Ovary (tissue), 3 donors: ENCODE measurements around the gene ROBO2.

ENCODE experiments used
- POLR2A ChIP-seq: fragments of 450-650 bp; IDR thresholded peaks from one replicate; pipeline ENCODE4 v1.6.1; 2017; ENCODE audit warnings: antibody characterized with exemption, mild to moderate bottlenecking, moderate library complexity
- TF ChIP-seq, protein P1 (sequence below), 3 donors: fragments of 450-650 bp in 2 of 3; fragments of 200-600 bp in 1 of 3; IDR thresholded peaks; one replicate each; pipeline versions ENCODE4 v1.5.1 to v1.8.0; 2016 to 2022; ENCODE audit warnings: antibody characterized with exemption in 3 of 3, mild to moderate bottlenecking in 1 of 3
- donor health status: DM: no; HTN: no; CAD: no.

GRCh38 chr3:77500721-77501120 is 460.8 kb downstream of the ROBO2 start:
- TF ChIP-seq, protein P1, sequence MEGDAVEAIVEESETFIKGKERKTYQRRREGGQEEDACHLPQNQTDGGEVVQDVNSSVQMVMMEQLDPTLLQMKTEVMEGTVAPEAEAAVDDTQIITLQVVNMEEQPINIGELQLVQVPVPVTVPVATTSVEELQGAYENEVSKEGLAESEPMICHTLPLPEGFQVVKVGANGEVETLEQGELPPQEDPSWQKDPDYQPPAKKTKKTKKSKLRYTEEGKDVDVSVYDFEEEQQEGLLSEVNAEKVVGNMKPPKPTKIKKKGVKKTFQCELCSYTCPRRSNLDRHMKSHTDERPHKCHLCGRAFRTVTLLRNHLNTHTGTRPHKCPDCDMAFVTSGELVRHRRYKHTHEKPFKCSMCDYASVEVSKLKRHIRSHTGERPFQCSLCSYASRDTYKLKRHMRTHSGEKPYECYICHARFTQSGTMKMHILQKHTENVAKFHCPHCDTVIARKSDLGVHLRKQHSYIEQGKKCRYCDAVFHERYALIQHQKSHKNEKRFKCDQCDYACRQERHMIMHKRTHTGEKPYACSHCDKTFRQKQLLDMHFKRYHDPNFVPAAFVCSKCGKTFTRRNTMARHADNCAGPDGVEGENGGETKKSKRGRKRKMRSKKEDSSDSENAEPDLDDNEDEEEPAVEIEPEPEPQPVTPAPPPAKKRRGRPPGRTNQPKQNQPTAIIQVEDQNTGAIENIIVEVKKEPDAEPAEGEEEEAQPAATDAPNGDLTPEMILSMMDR (IDR thresholded peaks at IDR 0.05), result no peak
- TF ChIP-seq POLR2A, result no peak
